ENCODE data around the gene SH3RF3.

Gene SH3RF3

GRCh38 chr2:109537565-109538222 is 408.7 kb downstream of the SH3RF3 start:
- no peak overlapping the region for H3K27ac ChIP-seq
- H3K4me3 ChIP-seq = no peak overlapping the region

- H3K4me3 ChIP-seq = no peak overlapping the region
- no peak overlapping the region for H3K27ac ChIP-seq
These were observed 409.5 kb downstream of the SH3RF3 start for GRCh38 chr2:109538546-109538945.

- H3K4me3 ChIP-seq = no peak overlapping the region
- H3K27ac ChIP-seq = no peak overlapping the region
These were observed 413.4 kb downstream of the SH3RF3 start for GRCh38 chr2:109542384-109542783.

GRCh38 chr2:109545828-109546713 is 417.1 kb downstream of the SH3RF3 start:
- H3K27ac ChIP-seq = no peak overlapping the region
- H3K4me3 ChIP-seq = no peak overlapping the region

GRCh38 chr2:109547280-109547679 is 418.3 kb downstream of the SH3RF3 start:
- Histone ChIP-seq H3K27ac (peak overlapping the region in 3 of 21 experiments; percentile 16 to 54 (median 28)), H3K4me3 (no peak overlapping the region)

- Histone ChIP-seq H3K27ac (no peak overlapping the region), H3K4me3 (no peak overlapping the region)
These were observed 420.1 kb downstream of the SH3RF3 start for GRCh38 chr2:109549016-109549590.

All from skin epidermis (tissue), 12 donors.